ENCODE data around the gene LAMP1.

DNA sequence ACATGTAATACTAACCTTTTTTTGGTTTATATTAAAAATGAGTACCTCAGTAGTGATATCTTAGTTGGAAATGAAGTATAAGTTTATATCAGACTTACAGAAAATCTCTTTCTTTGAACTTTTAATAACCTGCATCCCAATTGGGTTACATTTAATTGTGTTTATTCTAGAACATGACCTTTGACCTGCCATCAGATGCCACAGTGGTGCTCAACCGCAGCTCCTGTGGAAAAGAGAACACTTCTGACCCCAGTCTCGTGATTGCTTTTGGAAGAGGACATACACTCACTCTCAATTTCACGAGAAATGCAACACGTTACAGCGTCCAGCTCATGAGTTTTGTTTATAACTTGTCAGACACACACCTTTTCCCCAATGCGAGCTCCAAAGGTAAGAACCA is 12.4 kb downstream of the LAMP1 start:
- TF ChIP-seq POLR2A (IDR thresholded peaks at IDR 0.05) (no peak), POLR2AphosphoS5 (IDR thresholded peaks at IDR 0.05) (no peak), EP300 (IDR thresholded peaks at IDR 0.05) (no peak)
- TF ChIP-seq, protein P1, sequence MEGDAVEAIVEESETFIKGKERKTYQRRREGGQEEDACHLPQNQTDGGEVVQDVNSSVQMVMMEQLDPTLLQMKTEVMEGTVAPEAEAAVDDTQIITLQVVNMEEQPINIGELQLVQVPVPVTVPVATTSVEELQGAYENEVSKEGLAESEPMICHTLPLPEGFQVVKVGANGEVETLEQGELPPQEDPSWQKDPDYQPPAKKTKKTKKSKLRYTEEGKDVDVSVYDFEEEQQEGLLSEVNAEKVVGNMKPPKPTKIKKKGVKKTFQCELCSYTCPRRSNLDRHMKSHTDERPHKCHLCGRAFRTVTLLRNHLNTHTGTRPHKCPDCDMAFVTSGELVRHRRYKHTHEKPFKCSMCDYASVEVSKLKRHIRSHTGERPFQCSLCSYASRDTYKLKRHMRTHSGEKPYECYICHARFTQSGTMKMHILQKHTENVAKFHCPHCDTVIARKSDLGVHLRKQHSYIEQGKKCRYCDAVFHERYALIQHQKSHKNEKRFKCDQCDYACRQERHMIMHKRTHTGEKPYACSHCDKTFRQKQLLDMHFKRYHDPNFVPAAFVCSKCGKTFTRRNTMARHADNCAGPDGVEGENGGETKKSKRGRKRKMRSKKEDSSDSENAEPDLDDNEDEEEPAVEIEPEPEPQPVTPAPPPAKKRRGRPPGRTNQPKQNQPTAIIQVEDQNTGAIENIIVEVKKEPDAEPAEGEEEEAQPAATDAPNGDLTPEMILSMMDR (IDR thresholded peaks at IDR 0.05): no peak
